ENCODE data around the gene PHF21A.

PHF21A gene

GRCh38 chr11:45892856-45893255 is 228.4 kb downstream of the PHF21A start:
- ChIA-PET POLR2A (interaction anchor here (1.6 kb wide), 1 partner anchor 25 kb away, joined by 4 read pairs; no protein-coding TSS in a partner anchor), CTCF (interaction anchor here (1.7 kb wide), 1 partner anchor 20 kb away, joined by 6 read pairs; no protein-coding TSS in a partner anchor)
- TF ChIP-seq ELF4 (IDR thresholded peaks at IDR 0.05): no peak
- no peak for TF ChIP-seq L3MBTL2 (conservative IDR thresholded peaks at IDR 0.05)
- no peak for TF ChIP-seq SUZ12 (IDR thresholded peaks at IDR 0.05)
- no peak for TF ChIP-seq FOXK2 (IDR thresholded peaks at IDR 0.05)
- TF ChIP-seq NFRKB (IDR thresholded peaks at IDR 0.05): no peak
- TF ChIP-seq CTBP1 (IDR thresholded peaks at IDR 0.05; ENCODE audit: borderline replicate concordance): no peak
- TF ChIP-seq LEF1 (IDR thresholded peaks at IDR 0.05; ENCODE audit: borderline replicate concordance): no peak
- no peak for TF ChIP-seq SP1 (IDR thresholded peaks at IDR 0.05)
- TF ChIP-seq ZNF384 (IDR thresholded peaks at IDR 0.05): no peak
- TF ChIP-seq HDGF (IDR thresholded peaks at IDR 0.05; ENCODE audit: borderline replicate concordance): no peak
- DNase-seq (ENCODE audit: extremely low spot score): no peak

- ChIA-PET POLR2A (no interaction called here), CTCF (no interaction called here)
- no peak for DNase-seq (ENCODE audit: extremely low spot score)
- no peak for TF ChIP-seq PKNOX1 (IDR thresholded peaks at IDR 0.05)
- TF ChIP-seq ELF4 (IDR thresholded peaks at IDR 0.05): no peak
- no peak for TF ChIP-seq ZNF384 (IDR thresholded peaks at IDR 0.05)
- TF ChIP-seq BHLHE40 (IDR thresholded peaks at IDR 0.05; ENCODE audit: borderline replicate concordance): no peak
- TF ChIP-seq FOXA1 (IDR thresholded peaks at IDR 0.05): no peak
- TF ChIP-seq CTBP1 (IDR thresholded peaks at IDR 0.05; ENCODE audit: borderline replicate concordance): no peak
- no peak for TF ChIP-seq TARDBP (IDR thresholded peaks at IDR 0.05)
- no peak for TF ChIP-seq SP1 (IDR thresholded peaks at IDR 0.05)
- no peak for TF ChIP-seq ARNT (IDR thresholded peaks at IDR 0.05)
- TF ChIP-seq LEF1 (IDR thresholded peaks at IDR 0.05; ENCODE audit: borderline replicate concordance): no peak
- no peak for TF ChIP-seq HDGF (IDR thresholded peaks at IDR 0.05; ENCODE audit: borderline replicate concordance)
- no peak for TF ChIP-seq FOXK2 (IDR thresholded peaks at IDR 0.05)
- no peak for TF ChIP-seq FOXM1 (IDR thresholded peaks at IDR 0.05; ENCODE audit: borderline replicate concordance)
- TF ChIP-seq L3MBTL2 (conservative IDR thresholded peaks at IDR 0.05): no peak
- TF ChIP-seq NFRKB (IDR thresholded peaks at IDR 0.05): no peak
- no peak for TF ChIP-seq SUZ12 (IDR thresholded peaks at IDR 0.05)
Observed at GRCh38 chr11:45890886-45891550, 230.2 kb downstream of the PHF21A start.

GRCh38 chr11:45889966-45890365 is 231.3 kb downstream of the PHF21A start:
- POLR2A ChIA-PET: no interaction called here
- CTCF ChIA-PET: no interaction called here
- DNase-seq (ENCODE audit: extremely low spot score): no peak
- TF ChIP-seq HDGF (IDR thresholded peaks at IDR 0.05; ENCODE audit: borderline replicate concordance) (no peak), FOXM1 (IDR thresholded peaks at IDR 0.05; ENCODE audit: borderline replicate concordance) (no peak), LEF1 (IDR thresholded peaks at IDR 0.05; ENCODE audit: borderline replicate concordance) (no peak), PKNOX1 (IDR thresholded peaks at IDR 0.05) (no peak), BHLHE40 (IDR thresholded peaks at IDR 0.05; ENCODE audit: borderline replicate concordance) (no peak), L3MBTL2 (conservative IDR thresholded peaks at IDR 0.05) (no peak), ZNF384 (IDR thresholded peaks at IDR 0.05) (no peak), FOXK2 (IDR thresholded peaks at IDR 0.05) (no peak), SUZ12 (IDR thresholded peaks at IDR 0.05) (no peak), CTBP1 (IDR thresholded peaks at IDR 0.05; ENCODE audit: borderline replicate concordance) (no peak), ARNT (IDR thresholded peaks at IDR 0.05) (no peak), NFRKB (IDR thresholded peaks at IDR 0.05) (no peak), TARDBP (IDR thresholded peaks at IDR 0.05) (no peak)

DNA sequence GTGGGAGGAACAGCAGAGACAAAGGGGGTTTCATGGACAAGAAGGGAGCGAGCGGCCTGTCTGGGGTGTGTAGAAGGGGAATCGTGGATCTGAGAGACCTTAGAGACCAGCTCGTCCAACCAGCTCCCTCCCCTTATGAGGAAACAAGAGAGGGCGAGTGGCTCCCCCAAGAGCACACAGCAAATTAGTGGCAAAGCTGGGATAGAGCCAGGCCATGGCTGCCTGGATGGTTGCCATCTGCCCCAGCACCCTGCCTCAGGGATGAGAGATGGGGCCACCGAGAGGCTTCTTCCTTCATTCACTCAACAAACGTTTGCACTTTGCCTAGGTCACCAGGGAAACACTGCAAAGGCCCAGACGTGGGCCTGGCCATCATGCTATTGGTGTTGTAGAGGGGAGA is 231.7 kb downstream of the PHF21A start:
- ChIA-PET POLR2A (no interaction called here), CTCF (no interaction called here)
- DNase-seq (ENCODE audit: extremely low spot score): no peak
- no peak for TF ChIP-seq BHLHE40 (IDR thresholded peaks at IDR 0.05; ENCODE audit: borderline replicate concordance)
- TF ChIP-seq TARDBP (IDR thresholded peaks at IDR 0.05): no peak

GRCh38 chr11:45887587-45887986 is 233.7 kb downstream of the PHF21A start:
- TF ChIP-seq HDGF (IDR thresholded peaks at IDR 0.05; ENCODE audit: borderline replicate concordance): no peak
- DNase-seq (ENCODE audit: extremely low spot score): no peak
- CTCF ChIA-PET: no interaction called here
- POLR2A ChIA-PET: interaction anchor here (1.2 kb wide), 1 partner anchor 12 kb away, joined by 4 read pairs; no protein-coding TSS in a partner anchor

DNA sequence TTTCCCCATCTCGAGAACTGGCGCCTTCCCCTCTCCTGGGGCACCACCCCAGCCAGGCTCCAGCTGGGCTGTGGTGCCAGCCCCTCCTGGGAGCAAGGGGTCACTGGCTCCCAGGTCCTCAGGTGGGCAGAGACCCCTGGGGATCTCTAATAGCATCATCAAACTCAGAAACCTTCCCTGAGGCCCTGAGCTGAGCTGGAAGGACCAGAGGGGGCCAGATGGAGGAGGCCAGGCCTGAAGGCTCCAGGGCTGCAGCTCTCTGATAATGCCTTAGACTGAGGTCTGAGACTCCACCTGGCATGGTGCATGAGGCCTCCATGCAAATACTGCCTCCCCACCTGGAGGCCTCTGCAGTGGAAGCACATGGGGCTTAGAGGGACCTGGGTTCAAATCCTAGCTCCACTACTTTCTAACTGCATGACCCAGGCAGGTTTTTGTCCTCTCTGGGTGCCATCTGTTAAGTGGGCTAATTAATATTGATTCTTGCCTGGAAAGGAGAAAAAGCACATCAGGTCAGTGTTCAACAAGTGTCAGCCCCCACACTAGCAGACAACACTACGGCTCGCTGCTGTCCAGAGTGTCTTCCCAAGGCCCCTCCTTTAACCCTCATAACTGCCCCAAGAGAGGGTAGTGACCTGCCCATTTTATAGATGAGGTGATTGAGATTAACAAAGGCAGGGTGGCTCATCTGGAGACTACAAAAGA is 234.3 kb downstream of the PHF21A start:
- TF ChIP-seq ARNT (IDR thresholded peaks at IDR 0.05) (no peak), ELF4 (IDR thresholded peaks at IDR 0.05) (no peak), CTBP1 (IDR thresholded peaks at IDR 0.05; ENCODE audit: borderline replicate concordance) (no peak)
- ChIA-PET POLR2A (interaction anchor here (1.2 kb wide), 1 partner anchor 12 kb away, joined by 4 read pairs; no protein-coding TSS in a partner anchor), CTCF (no interaction called here)
- DNase-seq (ENCODE audit: extremely low spot score): no peak
